Skeletal muscle satellite cell (primary cell): ENCODE results near the gene PIK3C2G.
A peak's percentile ranks its signal among the peaks of the same experiment; 100 is the strongest.

ENCODE experiments used
- H3K27me3 ChIP-seq: 2 replicates; pipeline ENCODE4 v1.7.0; 2013; ENCODE audit warnings: low read length; ENCODE audit not compliant: control insufficient read depth, insufficient read depth
- H3K36me3 ChIP-seq: 2 replicates; pipeline ENCODE4 v1.7.0; 2013; ENCODE audit warnings: mild to moderate bottlenecking, control low read depth, low read length; ENCODE audit not compliant: insufficient read depth
- H3K4me1 ChIP-seq: 2 replicates; pipeline ENCODE4 v1.7.0; 2013; ENCODE audit warnings: low read length; ENCODE audit not compliant: control insufficient read depth, insufficient read depth
- H3K4me2 ChIP-seq: 2 replicates; pipeline ENCODE4 v1.7.0; 2013; ENCODE audit warnings: mild to moderate bottlenecking, low read length
- H3K4me3 ChIP-seq: 2 replicates; pipeline ENCODE4 v1.7.0; 2013; ENCODE audit warnings: low read length
- H3K9ac ChIP-seq: 2 replicates; pipeline ENCODE4 v1.7.0; 2013; ENCODE audit warnings: mild to moderate bottlenecking, low read depth, low read length, moderate library complexity
- H3K9me3 ChIP-seq: replicated peaks from 2 replicates; pipeline ENCODE4 v1.7.0; 2013; ENCODE audit warnings: mild to moderate bottlenecking, control low read depth, low read length

PIK3C2G gene

GRCh38 chr12:18355429-18355828, 94.1 kb downstream of the PIK3C2G start:
- H3K4me1 ChIP-seq, result no peaks in the 10 kb centered on the region
- no peaks in the 10 kb centered on the region for H3K36me3 ChIP-seq
- no peaks in the 10 kb centered on the region for H3K9me3 ChIP-seq
- H3K9ac ChIP-seq, result no peak overlapping the region
- no peak overlapping the region for H3K4me2 ChIP-seq
- no peak overlapping the region for H3K4me3 ChIP-seq
- H3K27me3 ChIP-seq, result no peaks in the 10 kb centered on the region

GRCh38 chr12:18358077-18358476, 96.8 kb downstream of the PIK3C2G start:
- no peaks in the 10 kb centered on the region for H3K4me1 ChIP-seq
- H3K36me3 ChIP-seq, result no peaks in the 10 kb centered on the region
- no peak overlapping the region for H3K9ac ChIP-seq
- H3K4me2 ChIP-seq, result no peak overlapping the region
- no peak overlapping the region for H3K4me3 ChIP-seq
- H3K9me3 ChIP-seq, result no peaks in the 10 kb centered on the region
- no peaks in the 10 kb centered on the region for H3K27me3 ChIP-seq

GRCh38 chr12:18358930-18359329, 97.6 kb downstream of the PIK3C2G start:
- Histone ChIP-seq H3K4me3 (no peak overlapping the region), H3K4me1 (no peaks in the 10 kb centered on the region), H3K36me3 (no peaks in the 10 kb centered on the region), H3K4me2 (no peak overlapping the region), H3K9me3 (no peaks in the 10 kb centered on the region), H3K27me3 (no peaks in the 10 kb centered on the region), H3K9ac (no peak overlapping the region)

- no peaks in the 10 kb centered on the region for H3K36me3 ChIP-seq
- H3K9me3 ChIP-seq, result no peaks in the 10 kb centered on the region
- no peaks in the 10 kb centered on the region for H3K4me1 ChIP-seq
- H3K9ac ChIP-seq, result no peak overlapping the region
- no peak overlapping the region for H3K4me3 ChIP-seq
- H3K27me3 ChIP-seq, result no peaks in the 10 kb centered on the region
- H3K4me2 ChIP-seq, result no peak overlapping the region
These were observed 100.1 kb downstream of the PIK3C2G start for GRCh38 chr12:18361433-18361832.

DNA sequence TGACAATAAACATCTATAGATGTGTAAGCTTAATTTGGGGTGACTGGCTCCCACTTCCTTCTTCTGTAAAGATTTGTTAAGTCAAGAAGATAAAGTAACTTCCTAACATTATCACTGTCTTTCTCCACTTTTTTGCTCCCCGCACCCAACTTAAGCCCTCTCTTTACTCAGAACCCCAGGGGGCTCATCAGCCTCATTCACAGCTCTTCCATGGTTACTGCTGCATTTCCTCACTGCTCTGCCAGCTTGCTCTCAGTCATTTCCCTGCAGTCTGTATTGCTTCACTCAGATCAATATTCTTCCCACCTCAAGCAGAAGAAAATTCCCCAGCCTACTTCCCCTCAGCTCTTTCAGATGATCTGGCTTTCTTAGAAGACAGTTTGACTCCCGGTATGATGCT, 102.0 kb downstream of the PIK3C2G start:
- no peak overlapping the region for H3K9ac ChIP-seq

GRCh38 chr12:18368594-18368993, 107.3 kb downstream of the PIK3C2G start:
- Histone ChIP-seq H3K4me3 (no peak overlapping the region), H3K9me3 (no peaks in the 10 kb centered on the region), H3K36me3 (no peaks in the 10 kb centered on the region), H3K4me1 (no peaks in the 10 kb centered on the region), H3K4me2 (no peak overlapping the region), H3K27me3 (no peaks in the 10 kb centered on the region), H3K9ac (no peak overlapping the region)

More for the DNA sequence above, 102.0 kb downstream of the PIK3C2G start:
- Histone ChIP-seq H3K4me2 (no peak overlapping the region), H3K4me3 (no peak overlapping the region), H3K9me3 (no peaks in the 10 kb centered on the region), H3K27me3 (no peaks in the 10 kb centered on the region), H3K36me3 (no peaks in the 10 kb centered on the region), H3K4me1 (no peaks in the 10 kb centered on the region)

GRCh38 chr12:18373181-18373580, 111.9 kb downstream of the PIK3C2G start:
- no peaks in the 10 kb centered on the region for H3K36me3 ChIP-seq
- no peaks in the 10 kb centered on the region for H3K27me3 ChIP-seq
- H3K4me2 ChIP-seq, result no peak overlapping the region
- H3K9me3 ChIP-seq, result no peaks in the 10 kb centered on the region
- no peak overlapping the region for H3K9ac ChIP-seq
- H3K4me3 ChIP-seq, result no peak overlapping the region
- H3K4me1 ChIP-seq, result no peaks in the 10 kb centered on the region

DNA sequence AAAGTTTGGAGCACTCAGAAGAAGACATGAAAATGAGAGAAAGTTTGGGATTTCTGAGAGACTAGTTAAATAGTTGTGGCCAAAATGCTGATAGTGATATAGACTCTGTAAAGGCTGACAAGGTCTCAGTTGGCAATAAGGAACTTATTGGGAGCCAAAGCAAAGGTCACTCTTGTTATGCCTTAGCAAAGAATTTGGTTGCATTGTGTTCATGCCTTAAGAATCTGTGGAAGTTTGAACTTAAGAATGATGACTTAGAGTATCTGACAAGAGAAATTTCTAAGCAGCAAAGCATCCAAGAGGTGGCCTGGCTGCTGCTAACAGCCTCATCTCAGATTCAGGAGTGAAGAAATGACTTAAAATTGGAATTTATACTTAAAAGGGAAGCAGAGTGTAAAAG, 113.8 kb downstream of the PIK3C2G start:
- H3K9me3 ChIP-seq, result no peaks in the 10 kb centered on the region
- no peaks in the 10 kb centered on the region for H3K4me1 ChIP-seq
- no peak overlapping the region for H3K4me3 ChIP-seq
- no peak overlapping the region for H3K9ac ChIP-seq
- no peak overlapping the region for H3K4me2 ChIP-seq
- no peaks in the 10 kb centered on the region for H3K27me3 ChIP-seq
- H3K36me3 ChIP-seq, result no peaks in the 10 kb centered on the region

GRCh38 chr12:18375583-18375982, 114.3 kb downstream of the PIK3C2G start:
- Histone ChIP-seq H3K4me3 (no peak overlapping the region), H3K36me3 (no peaks in the 10 kb centered on the region), H3K9me3 (no peaks in the 10 kb centered on the region), H3K9ac (no peak overlapping the region), H3K4me2 (no peak overlapping the region), H3K27me3 (no peaks in the 10 kb centered on the region), H3K4me1 (no peaks in the 10 kb centered on the region)

DNA sequence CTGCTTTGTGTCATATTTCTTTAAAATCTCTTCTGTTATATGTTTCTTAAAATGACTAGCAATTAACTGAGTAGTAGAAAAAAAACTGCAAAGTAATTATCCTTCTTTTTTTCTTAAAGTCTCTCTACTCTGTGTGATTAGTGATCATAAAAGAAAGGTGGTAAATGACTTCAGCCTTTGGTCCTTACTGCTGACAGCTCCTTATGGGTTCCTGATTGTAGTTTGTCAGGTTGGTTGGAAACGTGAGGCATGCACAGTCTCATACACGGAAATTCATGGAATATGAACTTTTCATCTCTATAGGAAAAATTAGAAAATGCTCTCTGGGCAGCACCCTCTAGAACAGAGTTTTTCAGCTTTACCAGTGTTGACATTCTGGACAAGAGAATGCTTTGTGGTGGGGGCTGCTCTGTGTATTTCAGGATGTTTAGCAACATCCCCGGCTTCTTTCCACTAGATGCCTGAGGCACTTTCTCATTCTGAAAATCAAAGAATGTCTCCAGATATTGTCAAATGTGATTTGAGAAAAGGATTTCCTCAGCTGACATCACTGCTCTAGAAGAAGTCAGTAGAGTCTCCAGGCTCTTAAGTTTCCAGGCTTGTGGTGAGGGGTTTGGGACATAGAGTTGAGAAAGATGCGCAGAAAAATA, 121.0 kb downstream of the PIK3C2G start:
- Histone ChIP-seq H3K4me1 (peaks cover 20% of the 10 kb centered on the region), H3K9me3 (no peaks in the 10 kb centered on the region), H3K4me3 (peak overlapping the region; percentile 31), H3K36me3 (no peaks in the 10 kb centered on the region), H3K4me2 (peak overlapping the region; percentile 72), H3K27me3 (no peaks in the 10 kb centered on the region), H3K9ac (peak overlapping the region; percentile 40)

- peaks cover 20% of the 10 kb centered on the region for H3K4me1 ChIP-seq
- H3K27me3 ChIP-seq, result no peaks in the 10 kb centered on the region
- no peaks in the 10 kb centered on the region for H3K9me3 ChIP-seq
- peak overlapping the region; percentile 72 for H3K4me2 ChIP-seq
- H3K9ac ChIP-seq, result peak overlapping the region; percentile 66
- no peaks in the 10 kb centered on the region for H3K36me3 ChIP-seq
- peak overlapping the region; percentile 58 for H3K4me3 ChIP-seq
These were observed 121.9 kb downstream of the PIK3C2G start for GRCh38 chr12:18383203-18383602.

DNA sequence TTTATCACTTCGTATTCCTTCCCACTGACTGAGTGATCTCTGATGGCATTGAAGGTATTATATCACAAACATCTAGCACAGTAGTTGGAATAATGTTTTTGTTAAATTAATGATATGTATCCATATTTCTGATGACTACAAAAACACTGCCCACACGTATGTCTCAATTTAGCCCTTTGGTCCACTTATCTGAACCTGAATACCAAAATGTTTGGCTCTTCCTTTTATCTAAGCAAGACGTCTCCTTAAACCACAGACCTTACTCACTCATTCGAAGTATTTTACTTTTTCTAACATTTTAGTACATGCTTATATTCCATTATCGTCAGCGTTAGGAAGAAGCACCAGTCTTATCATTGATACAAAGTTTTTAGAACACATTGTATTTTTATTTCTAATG, 126.4 kb downstream of the PIK3C2G start:
- Histone ChIP-seq H3K4me1 (peaks cover 12% of the 10 kb centered on the region), H3K36me3 (no peaks in the 10 kb centered on the region), H3K9me3 (no peaks in the 10 kb centered on the region), H3K4me3 (no peak overlapping the region), H3K27me3 (no peaks in the 10 kb centered on the region), H3K9ac (no peak overlapping the region), H3K4me2 (no peak overlapping the region)
